Hematopoietic multipotent progenitor cell treated with erythropoietin and hydrocortisone succinate and interleukin-3 and kit ligand, for 8 days (in vitro differentiated cells): ENCODE data around the gene GNAT2.

Experiments used
- DNase-seq: peaks from one replicate; pipeline ENCODE4 v3.0.0-alpha.2; 2015

The GNAT2 gene

GRCh38 chr1:109641078-109641740 lies 21.8 kb upstream of the GNAT2 start:
- peak; percentile 68 for DNase-seq

- peak; percentile 88 for DNase-seq
These were observed 21.0 kb upstream of the GNAT2 start for GRCh38 chr1:109640285-109640865.

GRCh38 chr1:109639841-109640184 lies 20.4 kb upstream of the GNAT2 start:
- no peak for DNase-seq

- DNase-seq = peak; percentile 52
These were observed 19.8 kb upstream of the GNAT2 start for GRCh38 chr1:109639063-109639840.

GRCh38 chr1:109637446-109637845 lies 18.0 kb upstream of the GNAT2 start:
- no peak for DNase-seq

GRCh38 chr1:109636201-109636952 lies 17.0 kb upstream of the GNAT2 start:
- DNase-seq = peak; percentile 17

GRCh38 chr1:109635862-109636200 lies 16.4 kb upstream of the GNAT2 start:
- DNase-seq = no peak

GRCh38 chr1:109634771-109635750 lies 15.6 kb upstream of the GNAT2 start:
- DNase-seq = no peak

- no peak for DNase-seq
These were observed 14.9 kb upstream of the GNAT2 start for GRCh38 chr1:109634292-109634691.

- no peak for DNase-seq
These were observed 13.4 kb upstream of the GNAT2 start for GRCh38 chr1:109632671-109633346.

GRCh38 chr1:109631513-109632505 lies 12.4 kb upstream of the GNAT2 start:
- DNase-seq = no peak

- DNase-seq = no peak
These were observed 11.6 kb upstream of the GNAT2 start for GRCh38 chr1:109630898-109631512.

GRCh38 chr1:109630081-109630897 lies 10.9 kb upstream of the GNAT2 start:
- DNase-seq = no peak

GRCh38 chr1:109629372-109630030 lies 10.1 kb upstream of the GNAT2 start:
- DNase-seq = no peak

- DNase-seq = no peak
These were observed 9.3 kb upstream of the GNAT2 start for GRCh38 chr1:109628540-109629321.

- no peak for DNase-seq
These were observed 8.4 kb upstream of the GNAT2 start for GRCh38 chr1:109627692-109628399.
